Stimulated activated CD8-positive, alpha-beta memory T cell treated with anti-CD3 and anti-CD28 coated beads, Interleukin-2, amount 100 ng/mL, for 48 hours (primary cell): ENCODE measurements around the gene AIG1.

Source experiments
- DNase-seq, 2 donors: peaks; one replicate each; pipeline ENCODE4 v3.0.0-alpha.2; 2020; ENCODE audit warnings: low read depth in 2 of 2

Gene AIG1

GRCh38 chr6:143369971-143370370, 309.3 kb downstream of the AIG1 start:
- no peak for DNase-seq

GRCh38 chr6:143370812-143371370, 310.2 kb downstream of the AIG1 start:
- DNase-seq: no peak

- no peak for DNase-seq
Observed at GRCh38 chr6:143372199-143372882, 311.7 kb downstream of the AIG1 start.

- no peak for DNase-seq
Observed at GRCh38 chr6:143374014-143374413, 313.3 kb downstream of the AIG1 start.

- DNase-seq: no peak
Observed at GRCh38 chr6:143375022-143375585, 314.4 kb downstream of the AIG1 start.

GRCh38 chr6:143376375-143376774, 315.7 kb downstream of the AIG1 start:
- DNase-seq: no peak

GRCh38 chr6:143376861-143377260, 316.2 kb downstream of the AIG1 start:
- no peak for DNase-seq

GRCh38 chr6:143385636-143386035, 324.9 kb downstream of the AIG1 start:
- DNase-seq: no peak

- no peak for DNase-seq
Observed at GRCh38 chr6:143390278-143390677, 329.6 kb downstream of the AIG1 start.
